OCI-LY1 (cell line): ENCODE data around the gene FRY.

Experiments used
- EZH2 ChIP-seq: fragments of 200-600 bp; sonication (generic), shearing (Covaris generic); IDR thresholded peaks from 2 replicates; pipeline ENCODE4 v1.8.0; 2017; ENCODE audit warnings: borderline replicate concordance, mixed run types, mild to moderate bottlenecking, antibody characterized with exemption, low read length, moderate library complexity, mixed read lengths
- TF ChIP-seq, protein P1 (sequence below): fragments of 200-600 bp; sonication (generic), shearing (Covaris generic); IDR thresholded peaks from 2 replicates; pipeline ENCODE4 v1.5.1; 2017; ENCODE audit warnings: mild to moderate bottlenecking, antibody characterized with exemption, low read length, moderate library complexity, mixed read lengths

GRCh38 chr13:32079587-32079986 lies 48.0 kb downstream of the FRY start:
- TF ChIP-seq EZH2, result no peak
- TF ChIP-seq, protein P1, sequence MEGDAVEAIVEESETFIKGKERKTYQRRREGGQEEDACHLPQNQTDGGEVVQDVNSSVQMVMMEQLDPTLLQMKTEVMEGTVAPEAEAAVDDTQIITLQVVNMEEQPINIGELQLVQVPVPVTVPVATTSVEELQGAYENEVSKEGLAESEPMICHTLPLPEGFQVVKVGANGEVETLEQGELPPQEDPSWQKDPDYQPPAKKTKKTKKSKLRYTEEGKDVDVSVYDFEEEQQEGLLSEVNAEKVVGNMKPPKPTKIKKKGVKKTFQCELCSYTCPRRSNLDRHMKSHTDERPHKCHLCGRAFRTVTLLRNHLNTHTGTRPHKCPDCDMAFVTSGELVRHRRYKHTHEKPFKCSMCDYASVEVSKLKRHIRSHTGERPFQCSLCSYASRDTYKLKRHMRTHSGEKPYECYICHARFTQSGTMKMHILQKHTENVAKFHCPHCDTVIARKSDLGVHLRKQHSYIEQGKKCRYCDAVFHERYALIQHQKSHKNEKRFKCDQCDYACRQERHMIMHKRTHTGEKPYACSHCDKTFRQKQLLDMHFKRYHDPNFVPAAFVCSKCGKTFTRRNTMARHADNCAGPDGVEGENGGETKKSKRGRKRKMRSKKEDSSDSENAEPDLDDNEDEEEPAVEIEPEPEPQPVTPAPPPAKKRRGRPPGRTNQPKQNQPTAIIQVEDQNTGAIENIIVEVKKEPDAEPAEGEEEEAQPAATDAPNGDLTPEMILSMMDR, result no peak
